ENCODE measurements around the gene THAP11.

GRCh38 chr16:67868290-67868689 lies 26.2 kb downstream of the THAP11 start:
- TF ChIP-seq, protein P1, sequence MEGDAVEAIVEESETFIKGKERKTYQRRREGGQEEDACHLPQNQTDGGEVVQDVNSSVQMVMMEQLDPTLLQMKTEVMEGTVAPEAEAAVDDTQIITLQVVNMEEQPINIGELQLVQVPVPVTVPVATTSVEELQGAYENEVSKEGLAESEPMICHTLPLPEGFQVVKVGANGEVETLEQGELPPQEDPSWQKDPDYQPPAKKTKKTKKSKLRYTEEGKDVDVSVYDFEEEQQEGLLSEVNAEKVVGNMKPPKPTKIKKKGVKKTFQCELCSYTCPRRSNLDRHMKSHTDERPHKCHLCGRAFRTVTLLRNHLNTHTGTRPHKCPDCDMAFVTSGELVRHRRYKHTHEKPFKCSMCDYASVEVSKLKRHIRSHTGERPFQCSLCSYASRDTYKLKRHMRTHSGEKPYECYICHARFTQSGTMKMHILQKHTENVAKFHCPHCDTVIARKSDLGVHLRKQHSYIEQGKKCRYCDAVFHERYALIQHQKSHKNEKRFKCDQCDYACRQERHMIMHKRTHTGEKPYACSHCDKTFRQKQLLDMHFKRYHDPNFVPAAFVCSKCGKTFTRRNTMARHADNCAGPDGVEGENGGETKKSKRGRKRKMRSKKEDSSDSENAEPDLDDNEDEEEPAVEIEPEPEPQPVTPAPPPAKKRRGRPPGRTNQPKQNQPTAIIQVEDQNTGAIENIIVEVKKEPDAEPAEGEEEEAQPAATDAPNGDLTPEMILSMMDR (IDR thresholded peaks at IDR 0.05) = no peak
- TF ChIP-seq POLR2AphosphoS5 (IDR thresholded peaks at IDR 0.05) (no peak), POLR2A (IDR thresholded peaks at IDR 0.05) (no peak), EP300 (IDR thresholded peaks at IDR 0.05) (no peak)

All from upper lobe of left lung (tissue), 4 donors.